Breast epithelium (tissue), 4 donors: ENCODE data around the gene PFKFB3. TPM values are rescaled to one million over a fixed set of nuclear protein-coding genes. Genes with fewer than 3 reads are reported as not detected.
"Not testable (repeated sequence)": the region's sequence is repeated elsewhere in the genome, so short reads cannot be mapped to it uniquely, and the experiment has no call there.

Source experiments
- DNase-seq, 2 donors: peaks; one replicate each; pipeline ENCODE4 v3.0.0-alpha.2; 2019; ENCODE audit warnings: low spot score in 2 of 2
- H3K27ac ChIP-seq, 2 donors: fragments of 200-600 bp; sonication (generic) in 1 of 2; one replicate each; pipeline ENCODE4 v1.5.1; 2016 to 2019; ENCODE audit warnings: mild to moderate bottlenecking in 1 of 2
- H3K27me3 ChIP-seq, 2 donors: fragments of 200-600 bp; sonication (generic) in 1 of 2; one replicate each; pipeline versions ENCODE4 v1.5.1 to v1.6.0; 2017 to 2019; ENCODE audit warnings: control low read depth in 1 of 2, mild to moderate bottlenecking in 1 of 2
- H3K36me3 ChIP-seq: fragments of 200-600 bp; one replicate; pipeline ENCODE4 v1.5.1; 2019
- H3K4me1 ChIP-seq, 2 donors: fragments of 200-600 bp; sonication (generic); one replicate each; pipeline ENCODE4 v1.5.1; 2016 to 2019; ENCODE audit warnings: control low read depth in 1 of 2
- H3K4me3 ChIP-seq, 3 donors: fragments of 200-600 bp; sonication (generic); 1 replicate in 2 of 3; 2 replicates in 1 of 3; pipeline ENCODE4 v1.5.1; 2016 to 2019; ENCODE audit warnings: mild to moderate bottlenecking in 3 of 3, moderate library complexity in 2 of 3
- H3K9me3 ChIP-seq, 2 donors: fragments of 200-600 bp; sonication (generic) in 1 of 2; one replicate each; pipeline ENCODE4 v1.5.1; 2016 to 2019; ENCODE audit warnings: control low read depth in 1 of 2
- POLR2A ChIP-seq: fragments of 450-650 bp; IDR thresholded peaks from one replicate; pipeline ENCODE4 v1.6.1; 2016; ENCODE audit warnings: antibody characterized with exemption, mild to moderate bottlenecking, moderate library complexity
- POLR2AphosphoS5 ChIP-seq, 3 donors: sonication (generic); formaldehyde crosslinking; IDR thresholded peaks; one replicate each; pipeline ENCODE4 v1.6.1; 2017; ENCODE audit warnings: antibody characterized with exemption in 3 of 3
- intact Hi-C: fragments of 100-400 bp; cut with DNase I; formaldehyde crosslinking; loops from one replicate; pipeline ENCODE4 v1.15.1; 2023; ENCODE audit warnings: low total_unique reads
- total RNA-seq, 3 donors: library from RNA; depleted of rRNA; stranded (reverse); fragments of >200 nt; gene quantifications; one replicate each; pipeline ENCODE4 v1.1.0, GENCODE V29; 2016
- TF ChIP-seq, protein P1 (sequence below), 3 donors: fragments of 450-650 bp; IDR thresholded peaks; one replicate each; pipeline ENCODE4 v1.5.1; 2016 to 2017; ENCODE audit warnings: antibody characterized with exemption in 3 of 3, mild to moderate bottlenecking in 3 of 3, moderate library complexity in 3 of 3

PFKFB3 gene
- total RNA-seq, 3 donors from 2014 or later = 94.8 to 240 (median 144) TPM

DNA sequence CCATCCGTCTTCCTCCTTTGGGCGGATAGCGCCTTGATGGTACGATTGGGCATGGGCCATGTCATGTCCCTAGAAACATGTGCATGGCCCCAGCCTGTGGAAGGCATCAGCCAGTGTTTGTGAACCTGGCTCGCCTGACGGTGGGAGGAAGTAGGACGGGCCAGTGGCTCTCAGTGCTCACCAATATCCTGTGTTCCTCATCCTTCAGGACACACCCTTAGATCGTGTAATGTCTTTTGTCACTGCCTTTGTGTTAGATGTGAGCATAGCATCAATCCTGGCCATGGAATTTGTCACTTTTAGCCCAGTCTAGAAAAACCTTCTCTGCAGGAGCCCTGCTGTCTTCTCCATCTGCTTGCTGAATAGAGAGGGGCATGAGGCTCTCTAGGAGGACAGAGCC lies 77.6 kb downstream of the PFKFB3 start:
- intact Hi-C loops = no loop called here
- Histone ChIP-seq H3K4me3 (no peak overlapping the region), H3K9me3 (no peaks in the 10 kb centered on the region), H3K36me3 (no peaks in the 10 kb centered on the region), H3K27me3 (no peaks in the 10 kb centered on the region), H3K4me1 (no peaks in the 10 kb centered on the region), H3K27ac (no peak overlapping the region)
- TF ChIP-seq, protein P1, sequence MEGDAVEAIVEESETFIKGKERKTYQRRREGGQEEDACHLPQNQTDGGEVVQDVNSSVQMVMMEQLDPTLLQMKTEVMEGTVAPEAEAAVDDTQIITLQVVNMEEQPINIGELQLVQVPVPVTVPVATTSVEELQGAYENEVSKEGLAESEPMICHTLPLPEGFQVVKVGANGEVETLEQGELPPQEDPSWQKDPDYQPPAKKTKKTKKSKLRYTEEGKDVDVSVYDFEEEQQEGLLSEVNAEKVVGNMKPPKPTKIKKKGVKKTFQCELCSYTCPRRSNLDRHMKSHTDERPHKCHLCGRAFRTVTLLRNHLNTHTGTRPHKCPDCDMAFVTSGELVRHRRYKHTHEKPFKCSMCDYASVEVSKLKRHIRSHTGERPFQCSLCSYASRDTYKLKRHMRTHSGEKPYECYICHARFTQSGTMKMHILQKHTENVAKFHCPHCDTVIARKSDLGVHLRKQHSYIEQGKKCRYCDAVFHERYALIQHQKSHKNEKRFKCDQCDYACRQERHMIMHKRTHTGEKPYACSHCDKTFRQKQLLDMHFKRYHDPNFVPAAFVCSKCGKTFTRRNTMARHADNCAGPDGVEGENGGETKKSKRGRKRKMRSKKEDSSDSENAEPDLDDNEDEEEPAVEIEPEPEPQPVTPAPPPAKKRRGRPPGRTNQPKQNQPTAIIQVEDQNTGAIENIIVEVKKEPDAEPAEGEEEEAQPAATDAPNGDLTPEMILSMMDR (IDR thresholded peaks at IDR 0.05) = no peak
- TF ChIP-seq POLR2A = no peak
- no peak for TF ChIP-seq POLR2AphosphoS5 (IDR thresholded peaks at IDR 0.05)
- DNase-seq = no peak

DNA sequence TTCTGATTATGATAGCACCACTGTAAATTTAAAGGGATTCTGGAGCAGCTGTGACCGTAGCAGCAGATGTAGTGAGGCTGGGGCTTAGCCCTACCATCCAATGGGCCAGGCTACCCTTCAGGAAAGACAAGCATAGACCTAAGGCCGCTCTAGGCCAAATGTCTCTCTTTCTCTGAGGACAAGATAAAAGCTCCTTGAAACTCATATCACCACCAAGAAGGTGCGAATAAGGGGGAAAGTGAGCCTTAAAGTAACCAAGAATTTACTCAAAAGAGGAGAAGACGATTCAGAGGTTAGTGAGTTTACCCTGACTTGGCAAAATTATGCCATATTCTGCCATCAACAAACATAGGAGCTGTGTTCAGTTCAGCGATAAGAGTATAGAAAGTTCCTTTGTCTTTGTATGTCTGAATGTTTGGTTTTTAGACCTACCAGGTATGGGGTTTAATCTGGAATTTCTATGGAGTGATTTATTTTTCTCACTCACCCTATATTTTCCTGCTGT lies 79.8 kb downstream of the PFKFB3 start:
- H3K27ac ChIP-seq = no peak overlapping the region
- no peak overlapping the region for H3K4me3 ChIP-seq
- no peaks in the 10 kb centered on the region for H3K4me1 ChIP-seq
- no peak for TF ChIP-seq POLR2A
- TF ChIP-seq POLR2AphosphoS5 (IDR thresholded peaks at IDR 0.05) = no peak
- TF ChIP-seq, protein P1 (IDR thresholded peaks at IDR 0.05) = no peak
- no peak for DNase-seq
- no peaks in the 10 kb centered on the region for H3K27me3 ChIP-seq
- intact Hi-C loops = no loop called here
- no peaks in the 10 kb centered on the region for H3K36me3 ChIP-seq
- H3K9me3 ChIP-seq = no peaks in the 10 kb centered on the region

- H3K4me1 ChIP-seq = no peaks in the 10 kb centered on the region
- H3K9me3 ChIP-seq = no peaks in the 10 kb centered on the region
- no peaks in the 10 kb centered on the region for H3K27me3 ChIP-seq
- intact Hi-C loops = no loop called here
- no peak for DNase-seq
- no peak for TF ChIP-seq POLR2AphosphoS5 (IDR thresholded peaks at IDR 0.05)
- TF ChIP-seq POLR2A = no peak
- TF ChIP-seq, protein P1 (IDR thresholded peaks at IDR 0.05) = no peak
- no peaks in the 10 kb centered on the region for H3K36me3 ChIP-seq
- H3K27ac ChIP-seq = no peak overlapping the region
- H3K4me3 ChIP-seq = no peak overlapping the region
These were observed 80.9 kb downstream of the PFKFB3 start for GRCh38 chr10:6283655-6284054.

DNA sequence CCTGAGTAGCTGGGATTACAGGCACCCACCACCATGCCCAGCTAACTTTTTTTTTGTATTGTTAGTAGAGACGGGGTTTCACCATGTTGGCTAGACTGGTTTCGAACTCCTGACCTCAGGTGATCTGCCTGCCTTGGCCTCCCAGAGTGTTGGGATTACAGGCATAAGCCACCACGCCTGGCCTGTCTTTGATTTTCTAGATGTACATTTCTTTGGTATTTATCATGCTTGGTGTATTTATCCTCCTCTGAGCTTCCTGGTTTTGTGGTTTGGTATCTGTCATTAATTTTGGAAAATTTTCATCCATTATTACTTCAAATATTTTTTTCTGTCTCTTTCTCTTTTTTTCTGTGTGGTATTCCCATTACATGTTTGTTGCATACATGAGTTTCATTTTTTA lies 87.9 kb downstream of the PFKFB3 start:
- H3K4me3 ChIP-seq, H3K27me3 ChIP-seq, H3K4me1 ChIP-seq, H3K36me3 ChIP-seq, H3K9me3 ChIP-seq, H3K27ac ChIP-seq, intact Hi-C loops, DNase-seq: not testable (repeated sequence)

GRCh38 chr10:6292741-6293151 lies 90.0 kb downstream of the PFKFB3 start:
- intact Hi-C loops = no loop called here

GRCh38 chr10:6296425-6296824 lies 93.7 kb downstream of the PFKFB3 start:
- DNase-seq, H3K9me3 ChIP-seq, intact Hi-C loops, H3K27me3 ChIP-seq, H3K4me3 ChIP-seq, H3K4me1 ChIP-seq, H3K36me3 ChIP-seq: not testable (repeated sequence)
- peak overlapping the region; percentile 66 to 74 for H3K27ac ChIP-seq

More at GRCh38 chr10:6292741-6293151, 90.0 kb downstream of the PFKFB3 start:
- peaks cover 0 to 9% of the 10 kb centered on the region in 2 donors for H3K4me1 ChIP-seq
- H3K27ac ChIP-seq = no peak overlapping the region
- no peaks in the 10 kb centered on the region for H3K36me3 ChIP-seq
- DNase-seq = no peak
- TF ChIP-seq POLR2A (no peak), POLR2AphosphoS5 (IDR thresholded peaks at IDR 0.05) (no peak)
- TF ChIP-seq, protein P1 (IDR thresholded peaks at IDR 0.05) = no peak
- no peaks in the 10 kb centered on the region for H3K27me3 ChIP-seq
- no peaks in the 10 kb centered on the region for H3K9me3 ChIP-seq
- H3K4me3 ChIP-seq = no peak overlapping the region
